HG03175 (cell line): ENCODE data around the gene TMEM132D.
"Not testable (repeated sequence)": the region's sequence is repeated elsewhere in the genome, so short reads cannot be mapped to it uniquely, and the experiment has no call there.

Source experiments
- ATAC-seq: cut with Tn5 transposase; IDR thresholded peaks from one replicate; pipeline ENCODE4 v1.9.1; 2021; ENCODE audit warnings: mild to moderate bottlenecking, moderate library complexity; ENCODE audit not compliant: unreplicated experiment

TMEM132D gene

DNA sequence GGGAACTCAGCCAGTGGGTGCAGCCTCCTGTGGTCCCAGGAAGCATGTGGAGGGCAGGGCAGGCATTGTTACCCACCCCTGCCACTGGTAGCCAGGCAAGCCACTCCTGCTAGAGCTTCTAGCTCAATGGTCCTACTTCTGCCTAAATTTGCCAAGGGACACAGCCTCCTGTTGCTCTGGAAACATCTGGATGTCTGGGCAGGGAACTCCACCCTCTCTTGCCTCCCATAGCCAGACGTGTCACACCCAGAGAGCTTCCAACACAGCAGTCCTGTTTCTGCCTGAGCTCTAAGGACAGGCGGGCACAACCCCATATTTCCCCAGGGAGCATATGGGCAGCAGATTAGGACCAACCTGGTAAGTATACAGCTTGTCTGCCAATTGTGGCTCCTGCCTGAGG, 700.4 kb downstream of the TMEM132D start:
- no peak for ATAC-seq

DNA sequence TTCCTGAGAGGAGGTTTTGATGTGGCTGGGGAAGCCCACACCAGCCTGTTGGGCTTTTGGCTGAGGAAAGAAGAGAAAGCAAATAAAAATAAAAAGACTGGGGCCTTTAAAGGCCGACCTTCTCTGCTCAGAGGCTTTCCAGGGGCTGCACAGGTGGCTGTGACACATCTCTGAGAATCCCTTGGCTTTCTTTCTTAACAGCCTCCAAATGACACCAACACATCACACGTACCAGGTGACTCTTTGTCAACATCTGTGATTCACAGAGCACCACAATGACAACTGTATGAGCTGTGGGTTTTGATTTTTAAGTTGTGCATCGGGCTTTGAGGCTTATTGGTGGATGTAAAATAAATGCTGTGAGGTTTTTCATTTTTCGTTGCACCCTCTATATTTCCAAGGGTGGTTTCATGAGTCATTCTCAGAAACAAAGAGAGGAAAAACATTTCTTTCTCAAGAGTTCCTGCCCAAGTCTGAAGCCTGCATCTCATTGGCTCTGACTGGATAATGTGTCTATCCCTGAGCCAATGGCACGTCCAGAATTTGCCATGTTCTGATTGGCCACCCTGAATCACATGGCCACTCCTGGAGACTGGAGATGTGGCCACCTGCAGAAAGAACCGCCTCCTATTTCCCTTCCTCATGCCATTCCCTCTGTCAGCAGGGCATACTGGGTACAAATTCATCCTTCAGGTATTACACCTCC, 701.6 kb downstream of the TMEM132D start:
- ATAC-seq = no peak

DNA sequence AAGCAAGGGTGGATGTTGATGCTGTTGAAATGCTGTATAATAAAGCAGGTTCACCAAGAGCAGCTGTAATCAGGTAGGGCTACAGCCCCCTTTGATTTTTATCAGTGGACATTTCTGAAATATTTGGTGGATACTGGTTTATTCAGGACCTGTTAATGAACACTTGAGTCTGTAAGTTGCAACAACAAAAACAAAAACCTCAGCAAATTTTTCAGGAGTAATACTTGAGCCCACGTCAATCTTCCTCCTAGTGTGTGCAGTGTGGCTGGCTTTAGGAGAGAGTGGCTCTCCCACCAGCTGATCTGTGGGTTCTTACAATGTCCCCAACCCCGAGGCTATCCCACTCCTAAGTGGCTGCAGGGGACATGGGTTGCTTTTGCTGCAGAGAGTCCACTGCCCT, 702.8 kb downstream of the TMEM132D start:
- no peak for ATAC-seq

- ATAC-seq = no peak
These were observed 703.2 kb downstream of the TMEM132D start for GRCh38 chr12:129200576-129200975.

GRCh38 chr12:129196927-129197326, 706.9 kb downstream of the TMEM132D start:
- ATAC-seq = no peak

- no peak for ATAC-seq
These were observed 708.7 kb downstream of the TMEM132D start for GRCh38 chr12:129195081-129195480.

GRCh38 chr12:129193263-129193871, 710.5 kb downstream of the TMEM132D start:
- no peak for ATAC-seq

GRCh38 chr12:129190827-129191226, 713.0 kb downstream of the TMEM132D start:
- no peak for ATAC-seq

GRCh38 chr12:129189879-129190278, 713.9 kb downstream of the TMEM132D start:
- ATAC-seq = not testable (repeated sequence)

GRCh38 chr12:129186952-129187351, 716.9 kb downstream of the TMEM132D start:
- no peak for ATAC-seq

DNA sequence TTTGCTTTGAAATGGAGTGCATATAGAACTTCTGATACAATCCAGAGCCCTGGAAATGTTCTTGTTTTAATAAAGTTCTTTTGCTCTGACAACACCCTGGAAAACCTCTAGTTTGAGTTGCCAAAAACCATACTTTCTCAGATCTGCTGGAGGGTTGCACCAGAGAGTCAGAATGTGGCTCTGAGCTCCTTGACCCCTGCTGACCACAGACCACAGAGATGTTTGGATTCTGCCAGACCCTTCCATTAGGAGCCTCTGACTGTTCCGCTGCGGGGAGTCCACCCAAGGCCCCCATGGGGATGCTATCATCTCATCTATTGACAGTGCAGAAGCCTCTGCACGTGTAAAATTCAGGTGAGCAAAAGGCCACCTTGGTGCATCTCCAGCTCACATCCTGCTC, 718.0 kb downstream of the TMEM132D start:
- ATAC-seq = no peak

GRCh38 chr12:129184127-129184928, 719.5 kb downstream of the TMEM132D start:
- ATAC-seq = no peak

DNA sequence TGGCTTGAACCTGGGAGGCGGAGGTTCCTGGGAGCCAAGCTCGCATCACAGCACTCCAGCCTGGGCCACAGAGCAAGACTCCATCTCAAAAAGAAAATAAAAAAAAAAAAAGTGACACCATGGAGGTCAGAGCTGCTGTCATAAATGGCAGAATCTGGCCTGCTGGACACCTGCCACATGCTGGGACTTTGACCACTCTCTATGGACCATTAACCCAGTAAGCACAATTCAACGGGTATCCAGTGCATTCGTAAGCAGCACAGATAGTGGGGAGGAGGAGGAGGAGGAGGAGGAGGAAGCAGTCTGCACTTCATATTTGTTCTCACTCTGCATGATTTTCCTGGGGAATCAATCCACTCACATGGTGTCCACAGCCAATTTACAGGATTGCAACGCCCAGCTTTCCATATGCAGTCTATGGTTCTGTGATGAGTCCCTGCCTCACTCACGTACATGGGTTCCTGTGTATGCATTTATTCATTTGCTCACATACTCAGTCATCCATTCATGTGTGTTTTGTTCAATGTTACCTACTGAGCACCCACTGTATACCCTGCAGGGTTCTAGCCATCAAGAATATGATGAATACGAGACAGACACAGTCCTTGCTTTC, 723.8 kb downstream of the TMEM132D start:
- no peak for ATAC-seq

DNA sequence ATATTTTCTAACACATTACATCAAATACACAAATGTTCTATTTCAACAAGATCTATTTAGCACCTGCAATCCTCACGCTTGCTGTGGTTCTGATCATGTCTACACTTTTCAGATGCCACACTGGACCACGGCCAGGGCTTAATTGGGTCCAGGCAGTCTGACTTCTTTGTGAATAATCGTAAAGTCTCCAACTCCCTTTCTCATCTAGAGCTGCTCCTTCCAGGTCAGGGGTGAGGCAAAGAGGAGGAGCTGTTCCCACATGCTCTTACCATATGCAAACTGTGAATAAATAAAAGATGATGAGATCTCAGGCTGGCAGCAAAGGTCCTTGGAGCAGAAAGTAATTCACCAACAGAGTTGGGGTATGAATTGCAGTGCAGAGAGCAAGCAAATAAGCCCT, 733.9 kb downstream of the TMEM132D start:
- no peak for ATAC-seq

DNA sequence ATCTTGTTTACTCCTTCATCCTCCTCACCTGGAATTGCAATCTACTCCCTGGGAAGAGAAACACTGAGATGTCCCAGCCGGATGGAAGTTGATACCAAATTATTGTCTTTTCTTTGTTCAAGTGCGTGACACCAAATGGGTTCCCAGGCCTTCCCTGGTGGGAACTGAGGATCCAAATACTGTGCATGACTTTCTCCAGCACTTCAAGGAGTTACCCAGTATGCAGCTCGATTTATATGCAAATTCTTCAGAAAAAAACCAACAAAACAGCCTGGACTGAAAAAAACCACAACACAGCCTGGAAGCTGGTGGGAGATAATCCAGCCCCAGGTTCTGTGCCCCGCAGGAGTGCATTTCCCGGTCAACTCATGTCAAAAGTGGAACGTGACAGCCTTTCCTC, 740.0 kb downstream of the TMEM132D start:
- ATAC-seq = no peak

- no peak for ATAC-seq
These were observed 740.4 kb downstream of the TMEM132D start for GRCh38 chr12:129163461-129163860.

GRCh38 chr12:129162805-129163204, 741.0 kb downstream of the TMEM132D start:
- no peak for ATAC-seq

DNA sequence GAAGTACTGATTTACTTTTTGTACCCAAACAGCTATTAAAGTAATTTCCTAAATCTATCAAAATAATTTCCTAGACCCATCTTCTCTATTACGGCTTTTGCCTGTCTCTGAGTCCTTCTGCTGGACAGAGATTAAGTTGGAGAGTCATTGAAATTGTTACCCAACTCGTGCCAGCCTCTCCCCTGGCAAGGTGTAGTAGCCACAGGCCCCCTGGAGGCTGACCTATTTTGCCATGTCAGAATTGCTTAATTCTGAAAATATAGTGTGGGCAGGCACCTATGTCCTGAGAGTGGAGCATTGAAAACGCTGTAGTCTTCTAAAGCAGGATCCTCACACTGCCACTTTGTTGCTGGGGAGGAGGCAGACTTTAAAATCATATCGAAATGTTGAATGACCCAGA, 742.3 kb downstream of the TMEM132D start:
- ATAC-seq = no peak

- ATAC-seq = no peak
These were observed 743.5 kb downstream of the TMEM132D start for GRCh38 chr12:129160282-129160681.

- ATAC-seq = no peak
These were observed 751.3 kb downstream of the TMEM132D start for GRCh38 chr12:129152351-129153104.

GRCh38 chr12:129150721-129151120, 753.1 kb downstream of the TMEM132D start:
- no peak for ATAC-seq
